ENCODE data around the gene ARFGEF2. TPM values are rescaled to one million over a fixed set of nuclear protein-coding genes. Genes with fewer than 3 reads are reported as not detected.
"Not testable (repeated sequence)": the region's sequence is repeated elsewhere in the genome, so short reads cannot be mapped to it uniquely, and the experiment has no call there.

ARFGEF2 gene
- total RNA-seq, 1 donor: 47.5 TPM

DNA sequence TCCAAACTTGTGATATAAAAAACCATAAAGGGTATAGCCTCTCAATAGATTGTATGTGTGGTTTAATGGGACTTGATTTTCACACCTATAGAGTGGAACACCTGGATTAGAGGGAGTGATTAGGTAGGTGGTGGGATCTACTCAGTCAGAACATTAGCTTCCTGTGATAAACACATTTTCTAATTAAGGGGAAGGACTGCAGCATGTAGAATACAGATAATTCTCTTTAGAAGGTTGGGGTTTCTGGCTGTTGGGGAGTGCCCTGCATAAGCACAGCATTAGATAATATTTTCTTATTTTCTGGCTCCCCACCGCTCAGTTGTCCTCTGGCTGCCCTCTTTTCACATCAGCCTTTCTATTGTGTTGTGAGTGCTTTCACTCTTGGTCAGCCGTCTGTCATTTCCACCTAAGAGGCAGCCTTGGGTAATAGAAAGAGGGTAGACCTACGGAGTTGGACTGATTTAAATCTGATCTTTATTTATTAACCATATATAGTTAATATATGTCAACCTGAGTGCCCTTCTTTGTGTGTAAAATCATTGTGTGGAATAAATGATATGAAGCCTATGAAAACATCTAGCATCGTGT, 132.6 kb downstream of the ARFGEF2 start:
- no peak for DNase-seq (ENCODE audit: low read depth)
- TF ChIP-seq, protein P1, sequence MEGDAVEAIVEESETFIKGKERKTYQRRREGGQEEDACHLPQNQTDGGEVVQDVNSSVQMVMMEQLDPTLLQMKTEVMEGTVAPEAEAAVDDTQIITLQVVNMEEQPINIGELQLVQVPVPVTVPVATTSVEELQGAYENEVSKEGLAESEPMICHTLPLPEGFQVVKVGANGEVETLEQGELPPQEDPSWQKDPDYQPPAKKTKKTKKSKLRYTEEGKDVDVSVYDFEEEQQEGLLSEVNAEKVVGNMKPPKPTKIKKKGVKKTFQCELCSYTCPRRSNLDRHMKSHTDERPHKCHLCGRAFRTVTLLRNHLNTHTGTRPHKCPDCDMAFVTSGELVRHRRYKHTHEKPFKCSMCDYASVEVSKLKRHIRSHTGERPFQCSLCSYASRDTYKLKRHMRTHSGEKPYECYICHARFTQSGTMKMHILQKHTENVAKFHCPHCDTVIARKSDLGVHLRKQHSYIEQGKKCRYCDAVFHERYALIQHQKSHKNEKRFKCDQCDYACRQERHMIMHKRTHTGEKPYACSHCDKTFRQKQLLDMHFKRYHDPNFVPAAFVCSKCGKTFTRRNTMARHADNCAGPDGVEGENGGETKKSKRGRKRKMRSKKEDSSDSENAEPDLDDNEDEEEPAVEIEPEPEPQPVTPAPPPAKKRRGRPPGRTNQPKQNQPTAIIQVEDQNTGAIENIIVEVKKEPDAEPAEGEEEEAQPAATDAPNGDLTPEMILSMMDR (IDR thresholded peaks at IDR 0.05; ENCODE audit: insufficient read depth, low read depth, low read length): no peak
- no peak overlapping the region for H3K4me3 ChIP-seq (ENCODE audit: low read depth, low read length)

DNA sequence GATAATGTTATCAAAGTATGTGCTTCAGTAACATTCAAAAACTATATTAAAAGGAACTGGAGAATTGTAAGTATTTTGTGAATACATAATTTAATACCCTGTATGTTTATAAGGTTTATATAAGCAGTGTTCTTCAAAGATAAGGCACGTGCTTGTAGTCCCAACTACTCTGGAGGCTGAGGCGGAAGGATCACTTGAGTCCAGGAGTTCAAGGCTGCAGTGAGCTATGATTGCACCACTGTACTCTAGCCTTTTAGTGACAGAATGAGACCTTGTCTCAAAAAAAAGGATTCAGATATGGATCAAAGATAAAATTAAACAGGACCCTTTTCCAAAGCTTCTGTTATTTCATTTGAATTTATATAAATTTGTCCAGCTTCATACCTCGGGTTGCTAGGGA, 141.8 kb downstream of the ARFGEF2 start:
- no peak overlapping the region for H3K4me3 ChIP-seq (ENCODE audit: low read depth, low read length)
- no peak for DNase-seq (ENCODE audit: low read depth)
- TF ChIP-seq, protein P1 (IDR thresholded peaks at IDR 0.05; ENCODE audit: insufficient read depth, low read depth, low read length): no peak

DNA sequence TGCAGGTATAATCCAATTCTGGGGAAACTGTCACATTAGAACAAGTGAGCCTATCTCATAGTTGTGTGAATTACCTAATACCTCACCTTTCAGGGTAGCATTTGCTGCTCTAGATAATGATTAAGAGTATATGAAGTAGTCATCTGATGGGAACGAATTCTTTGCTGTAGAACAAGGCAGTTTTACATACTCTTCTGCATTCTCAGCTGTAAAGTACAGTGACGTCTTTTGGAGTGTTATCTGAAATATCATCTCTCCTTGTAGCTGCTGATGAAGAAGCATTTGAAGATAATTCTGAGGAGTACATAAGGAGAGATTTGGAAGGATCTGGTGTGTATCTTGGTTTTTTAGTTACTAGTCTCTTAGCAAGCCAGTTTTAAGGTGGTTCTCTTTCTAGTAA, 153.0 kb downstream of the ARFGEF2 start:
- H3K4me3 ChIP-seq (ENCODE audit: low read depth, low read length): no peak overlapping the region
- DNase-seq (ENCODE audit: low read depth): no peak
- TF ChIP-seq, protein P1 (IDR thresholded peaks at IDR 0.05; ENCODE audit: insufficient read depth, low read depth, low read length): no peak

DNA sequence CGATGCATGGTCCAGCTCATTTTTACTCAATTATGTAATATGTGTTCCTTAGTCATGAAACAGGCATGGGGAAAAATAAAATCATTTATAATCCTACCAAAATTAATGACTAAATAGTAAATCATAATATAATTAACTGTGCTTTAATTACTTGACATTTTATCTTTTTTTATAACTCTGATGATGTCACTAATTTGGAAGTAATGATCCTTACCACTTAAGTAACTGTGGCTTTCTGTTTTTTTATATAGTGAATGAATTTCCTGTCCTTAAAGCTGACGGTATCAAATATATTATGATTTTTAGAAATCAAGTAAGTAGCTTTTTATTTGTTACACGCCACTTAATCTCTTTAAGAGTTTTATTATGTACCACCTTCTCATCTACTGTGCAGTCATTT, 156.8 kb downstream of the ARFGEF2 start:
- no peak overlapping the region for H3K4me3 ChIP-seq (ENCODE audit: low read depth, low read length)
- TF ChIP-seq, protein P1 (IDR thresholded peaks at IDR 0.05; ENCODE audit: insufficient read depth, low read depth, low read length): no peak
- no peak for DNase-seq (ENCODE audit: low read depth)

DNA sequence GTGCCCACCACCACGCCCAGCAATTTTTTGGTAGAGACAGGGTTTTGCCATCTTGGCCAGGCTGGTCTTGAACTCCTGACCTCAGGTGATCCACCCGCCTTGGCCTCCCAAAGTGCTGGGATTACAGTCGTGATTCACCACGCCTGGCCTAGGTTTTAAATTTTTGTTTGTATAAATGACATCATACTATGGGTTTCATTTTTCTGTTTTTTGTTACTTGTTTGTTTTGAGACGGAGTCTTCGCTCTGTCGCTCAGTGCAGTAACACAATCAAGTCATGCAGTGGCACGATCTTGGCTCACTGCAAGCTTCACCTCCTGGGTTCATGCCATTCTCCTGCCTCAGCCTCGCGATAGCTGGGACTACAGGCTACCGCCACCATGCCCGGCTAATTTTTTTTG, 160.8 kb downstream of the ARFGEF2 start:
- DNase-seq (ENCODE audit: low read depth); H3K4me3 ChIP-seq (ENCODE audit: low read depth, low read length): not testable (repeated sequence)

Small RNAs within 50 kb of the gene (small RNA-seq; reads per million reads assigned to genes)
- gene SNAP23P1: not detected

Other genes with a start within 250 kb of the ARFGEF2 start
- 23.8 and 57.4 TPM in 2 replicates for gene PREX1, start 93.7 kb upstream of the ARFGEF2 start, total RNA-seq
- 67.6 and 114 TPM in 2 replicates for gene CSE1L, start 124.6 kb downstream of the ARFGEF2 start, total RNA-seq